Cardiac fibroblast (primary cell): ENCODE results near the gene PARD3B.

Experiments used
- DNase-seq, 2 donors: peaks; one replicate each; pipeline versions ENCODE4 v3.0.0 to v3.0.0-alpha.2; 2010; ENCODE audit warnings: low read depth in 2 of 2
- H3K4me3 ChIP-seq, 2 donors: replicated peaks in 1 of 2; 1 replicate in 1 of 2; 2 replicates in 1 of 2; pipeline ENCODE4 v1.5.1; 2011; ENCODE audit warnings: low read depth in 2 of 2, low read length in 2 of 2, mild to moderate bottlenecking in 2 of 2, moderate library complexity in 1 of 2
- CTCF ChIP-seq: IDR thresholded peaks from one replicate; pipeline ENCODE4 v1.5.1; 2011; ENCODE audit warnings: low read depth, mild to moderate bottlenecking, low read length, inconsistent platforms

The PARD3B gene

GRCh38 chr2:204862809-204863208 lies 317.5 kb downstream of the PARD3B start:
- DNase-seq: no peak
- H3K4me3 ChIP-seq: no peak overlapping the region
- no peak for TF ChIP-seq CTCF

- no peak overlapping the region for H3K4me3 ChIP-seq
- DNase-seq: no peak
- TF ChIP-seq CTCF: no peak
Measured at GRCh38 chr2:204863336-204863735, 318.1 kb downstream of the PARD3B start.

- DNase-seq: peak; percentile 16 to 43
- TF ChIP-seq CTCF: no peak
- no peak overlapping the region for H3K4me3 ChIP-seq
Measured at GRCh38 chr2:204869132-204869823, 324.0 kb downstream of the PARD3B start.

GRCh38 chr2:204870053-204870452 lies 324.8 kb downstream of the PARD3B start:
- no peak for DNase-seq
- no peak for TF ChIP-seq CTCF
- no peak overlapping the region for H3K4me3 ChIP-seq

- H3K4me3 ChIP-seq: no peak overlapping the region
- peak; percentile 33 for TF ChIP-seq CTCF
- peak; percentile 69 to 75 for DNase-seq
Measured at GRCh38 chr2:204871231-204871953, 326.1 kb downstream of the PARD3B start.

GRCh38 chr2:204876311-204876710 lies 331.0 kb downstream of the PARD3B start:
- no peak for TF ChIP-seq CTCF
- H3K4me3 ChIP-seq: no peak overlapping the region
- no peak for DNase-seq
